KMS-11 (cell line): Measurements from ENCODE around the gene SLC39A3.

Experiments used
- H2AFZ ChIP-seq: fragments of 200-600 bp; sonication (generic); 2 replicates; pipeline ENCODE4 v1.6.1; 2016; ENCODE audit warnings: antibody characterized with exemption, mixed run types, low read depth
- H3K27ac ChIP-seq: fragments of 200-600 bp; sonication (generic); 2 replicates; pipeline ENCODE4 v1.6.1; 2016; ENCODE audit warnings: mild to moderate bottlenecking, mixed run types
- H3K27me3 ChIP-seq: fragments of 200-600 bp; sonication (generic); 2 replicates; pipeline ENCODE4 v1.6.1; 2017; ENCODE audit warnings: mild to moderate bottlenecking, low read depth, mixed run types, moderate library complexity; ENCODE audit not compliant: insufficient read depth
- H3K36me3 ChIP-seq: fragments of 200-600 bp; sonication (generic); 2 replicates; pipeline ENCODE4 v1.6.1; 2017; ENCODE audit warnings: mild to moderate bottlenecking, mixed run types; ENCODE audit not compliant: insufficient read depth
- H3K4me1 ChIP-seq: fragments of 200-600 bp; sonication (generic); 2 replicates; pipeline ENCODE4 v1.6.1; 2016; ENCODE audit warnings: mild to moderate bottlenecking, low read depth, mixed run types; ENCODE audit not compliant: poor library complexity, severe bottlenecking
- H3K4me2 ChIP-seq: fragments of 200-600 bp; sonication (generic); 2 replicates; pipeline ENCODE4 v1.7.0; 2016; ENCODE audit warnings: mild to moderate bottlenecking, mixed run types
- H3K4me3 ChIP-seq: fragments of 200-600 bp; sonication (generic); IDR thresholded peaks from 2 replicates; pipeline ENCODE4 v1.6.1; 2017; ENCODE audit warnings: low read depth, low read length, mixed read lengths; ENCODE audit not compliant: insufficient read depth
- H3K79me2 ChIP-seq: fragments of 200-600 bp; sonication (generic); 2 replicates; pipeline ENCODE4 v1.6.1; 2016; ENCODE audit warnings: low read depth, mixed run types; ENCODE audit not compliant: insufficient read depth
- H3K9ac ChIP-seq: fragments of 200-600 bp; sonication (generic); 2 replicates; pipeline ENCODE4 v1.6.1; 2016; ENCODE audit warnings: mild to moderate bottlenecking, mixed run types
- H4K20me1 ChIP-seq: fragments of 200-600 bp; sonication (generic); 2 replicates; pipeline ENCODE4 v1.6.1; 2016; ENCODE audit warnings: mild to moderate bottlenecking, mixed run types; ENCODE audit not compliant: insufficient read depth
- CTCF ChIP-seq: fragments of 200-600 bp; sonication (generic); conservative IDR thresholded peaks from 2 replicates; pipeline ENCODE4 v1.6.1; 2017; ENCODE audit warnings: low read depth, mild to moderate bottlenecking, antibody characterized with exemption, low read length, moderate library complexity, mixed read lengths

The SLC39A3 gene

GRCh38 chr19:2720777-2721569 is 18.8 kb downstream of the SLC39A3 start, which contains the start of gene DIRAS1:
Gene DIRAS1, minus strand, starts transcription at chr19:2721372. Its CDS starts 3,566 bp downstream, at chr19:2717806.
- no peaks in the 10 kb centered on the region for H3K36me3 ChIP-seq
- peak within 1 kb of the TSS; percentile 38 for H2AFZ ChIP-seq
- H3K4me2 ChIP-seq, result peak within 1 kb of the TSS; percentile 25; the same call in 1 of the 2 replicates
- no peak within 1 kb of the TSS for H3K27ac ChIP-seq
- H3K4me3 ChIP-seq, result no peak within 1 kb of the TSS
- H3K9ac ChIP-seq, result no peak within 1 kb of the TSS
- no peaks in the 10 kb centered on the region for H3K4me1 ChIP-seq
- H3K27me3 ChIP-seq, result peaks cover 28% of the 10 kb centered on the region
- no peak for TF ChIP-seq CTCF
- no peaks in the 10 kb centered on the region for H4K20me1 ChIP-seq
- H3K79me2 ChIP-seq, result no peaks in the 10 kb centered on the region

GRCh38 chr19:2719920-2720776 is 19.7 kb downstream of the SLC39A3 start:
- Histone ChIP-seq H3K27me3 (peaks cover 23% of the 10 kb centered on the region), H3K79me2 (no peaks in the 10 kb centered on the region), H3K4me3 (no peak overlapping the region), H2AFZ (no peak overlapping the region), H3K27ac (no peak overlapping the region), H3K4me1 (no peaks in the 10 kb centered on the region), H3K9ac (no peak overlapping the region), H3K4me2 (no peak overlapping the region), H3K36me3 (no peaks in the 10 kb centered on the region), H4K20me1 (no peaks in the 10 kb centered on the region)
- no peak for TF ChIP-seq CTCF

- Histone ChIP-seq H3K4me3 (no peak overlapping the region), H2AFZ (no peak overlapping the region), H3K79me2 (no peaks in the 10 kb centered on the region), H3K4me2 (no peak overlapping the region), H3K27ac (no peak overlapping the region), H4K20me1 (no peaks in the 10 kb centered on the region), H3K4me1 (no peaks in the 10 kb centered on the region), H3K27me3 (peaks cover 18% of the 10 kb centered on the region), H3K36me3 (no peaks in the 10 kb centered on the region), H3K9ac (no peak overlapping the region)
- no peak for TF ChIP-seq CTCF
These were observed 20.5 kb downstream of the SLC39A3 start for GRCh38 chr19:2719232-2719735.

GRCh38 chr19:2717638-2718541 is 21.9 kb downstream of the SLC39A3 start:
- H3K4me1 ChIP-seq, result no peaks in the 10 kb centered on the region
- no peaks in the 10 kb centered on the region for H3K36me3 ChIP-seq
- no peak overlapping the region for H3K9ac ChIP-seq
- H2AFZ ChIP-seq, result no peak overlapping the region
- no peaks in the 10 kb centered on the region for H4K20me1 ChIP-seq
- no peaks in the 10 kb centered on the region for H3K79me2 ChIP-seq
- no peak overlapping the region for H3K4me2 ChIP-seq
- no peak overlapping the region for H3K27ac ChIP-seq
- peaks cover 17% of the 10 kb centered on the region for H3K27me3 ChIP-seq
- no peak for TF ChIP-seq CTCF
- no peak overlapping the region for H3K4me3 ChIP-seq
